HepG2 (cell line): ENCODE data around the gene MB21D2. TPM values are rescaled to one million over a fixed set of nuclear protein-coding genes. Genes with fewer than 3 reads are reported as not detected.

ENCODE experiments used
- ATAC-seq: fragments of 200-7000 bp; cut with Tn5 transposase; 3 replicates; pipeline ENCODE4 v1.9.1; 2020; ENCODE audit warnings: mild to moderate bottlenecking, moderate library complexity
- BruUV-seq: library from RNA; stranded (reverse); fragments of 400-500 nt; replicated peaks from 2 replicates; lab custom pipeline; 2021; lab: Mats Ljungman, UMichigan
- CTCF ChIA-PET: fragments of 300-600 bp; formaldehyde crosslinking; extraction: SDS; loops from one replicate; lab custom pipeline; 2021; ENCODE audit warnings: low total read pairs, inconsistent platforms, low intra/inter-chr PET ratio; lab: Yijun Ruan, JAX
- POLR2A ChIA-PET: fragments of 350-600 bp; sonication (Branson Sonifier 250); formaldehyde crosslinking; loops from one replicate; lab custom pipeline; 2020; ENCODE audit warnings: antibody characterized with exemption, inconsistent platforms; lab: Yijun Ruan, JAX
- DNase-seq: peaks from one replicate; pipeline ENCODE4 v3.0.0-alpha.2; 2015; ENCODE audit warnings: low spot score
- FAIRE-seq: peaks from 3 replicates; lab custom pipeline; 2011; peaks lifted over from hg19 to GRCh38; lab: Jason Lieb, UNC
- H2AFZ ChIP-seq: one replicate; pipeline ENCODE4 v1.6.1; 2011; ENCODE audit warnings: low read length, inconsistent platforms
- H3K27ac ChIP-seq: fragments of 300-600 bp; 3 replicates; pipeline ENCODE4 v1.8.0; 2011; ENCODE audit warnings: mixed run types, mild to moderate bottlenecking, mixed read lengths, low read length, inconsistent platforms; ENCODE audit not compliant: insufficient read depth; ENCODE audit errors: extremely low read length
- H3K27me3 ChIP-seq, 2 experiments: fragments of 200-600 bp in 1 of 2; 2 replicates in 1 of 2; 3 replicates in 1 of 2; pipeline versions ENCODE4 v1.6.0 to v1.8.0; 2011; ENCODE audit warnings: low read length in 2 of 2, mild to moderate bottlenecking in 2 of 2, moderate library complexity in 2 of 2, inconsistent platforms in 1 of 2; ENCODE audit not compliant: insufficient read depth in 2 of 2, control insufficient read depth in 1 of 2
- H3K36me3 ChIP-seq, 2 experiments: fragments of 200-600 bp in 1 of 2; replicated peaks in 1 of 2; 2 replicates in 1 of 2; 3 replicates in 1 of 2; pipeline versions ENCODE4 v1.5.1 to v1.8.0; 2011; ENCODE audit warnings: low read length in 2 of 2, inconsistent platforms in 1 of 2; ENCODE audit not compliant: insufficient read depth in 2 of 2, control insufficient read depth in 1 of 2
- H3K4me1 ChIP-seq: 2 replicates; pipeline ENCODE4 v1.5.1; 2012; ENCODE audit warnings: low read length, inconsistent platforms; ENCODE audit not compliant: insufficient read depth
- H3K4me2 ChIP-seq: 2 replicates; pipeline ENCODE4 v1.6.0; 2011; ENCODE audit warnings: low read depth, low read length, inconsistent platforms
- H3K4me3 ChIP-seq, 3 experiments: fragments of 200-600 bp in 1 of 3; sonication (generic), shearing (Covaris generic) in 1 of 3; replicated peaks in 1 of 3; 2 replicates each; pipeline ENCODE4 v1.5.1; 2011 to 2016; ENCODE audit warnings: low read length in 3 of 3, inconsistent platforms in 2 of 3, low read depth in 2 of 3, mild to moderate bottlenecking in 2 of 3, control low read depth in 1 of 3, mixed read lengths in 1 of 3; ENCODE audit not compliant: insufficient read depth in 1 of 3
- H3K79me2 ChIP-seq: one replicate; pipeline ENCODE4 v1.6.1; 2011; ENCODE audit warnings: low read length, inconsistent platforms; ENCODE audit not compliant: insufficient read depth
- H3K9ac ChIP-seq: 2 replicates; pipeline ENCODE4 v1.6.0; 2011; ENCODE audit warnings: mild to moderate bottlenecking, low read depth, low read length, inconsistent platforms; ENCODE audit not compliant: insufficient read depth
- H3K9me3 ChIP-seq: 2 replicates; pipeline ENCODE4 v1.5.1; 2012; ENCODE audit warnings: mild to moderate bottlenecking, low read length
- H4K20me1 ChIP-seq: 2 replicates; pipeline ENCODE4 v1.6.0; 2011; ENCODE audit warnings: inconsistent platforms, mild to moderate bottlenecking, low read length, moderate library complexity; ENCODE audit not compliant: insufficient read depth
- AKNA ChIP-seq: sonication (generic); formaldehyde crosslinking; IDR thresholded peaks from 2 replicates; pipeline ENCODE4 v1.4.0; 2020; ENCODE audit warnings: missing genetic modification reagents, borderline replicate concordance
- ATF2 ChIP-seq: sonication (generic); formaldehyde crosslinking; IDR thresholded peaks from 2 replicates; pipeline ENCODE4 v1.4.0; 2020; ENCODE audit warnings: missing genetic modification reagents
- CCDC6 ChIP-seq: sonication (generic); formaldehyde crosslinking; IDR thresholded peaks from 2 replicates; pipeline ENCODE4 v1.8.1; 2022; ENCODE audit warnings: mild to moderate bottlenecking, missing genetic modification reagents, moderate library complexity
- EZH2 ChIP-seq: conservative IDR thresholded peaks from 2 replicates; pipeline ENCODE4 v1.6.1; 2012; ENCODE audit warnings: mild to moderate bottlenecking, low read depth, low read length, moderate library complexity
- ZNF512B ChIP-seq: sonication (generic); formaldehyde crosslinking; IDR thresholded peaks from 2 replicates; pipeline ENCODE4 v1.5.1; 2020; ENCODE audit warnings: missing genetic modification reagents, mild to moderate bottlenecking, borderline replicate concordance
- ZNF546 ChIP-seq: sonication (generic); formaldehyde crosslinking; conservative IDR thresholded peaks from 2 replicates; pipeline ENCODE4 v1.8.1; 2023; ENCODE audit warnings: mild to moderate bottlenecking, missing genetic modification reagents
- ZNF883 ChIP-seq: sonication (generic); formaldehyde crosslinking; IDR thresholded peaks from 2 replicates; pipeline ENCODE4 v1.5.1; 2020; ENCODE audit warnings: mild to moderate bottlenecking, missing genetic modification reagents; ENCODE audit errors: not compliant biosample characterization
- ZZZ3 ChIP-seq: sonication (generic); formaldehyde crosslinking; IDR thresholded peaks from 2 replicates; pipeline ENCODE4 v1.4.0; 2020; ENCODE audit warnings: missing genetic modification reagents, mild to moderate bottlenecking, borderline replicate concordance
- WGBS: methylation state at CpG from one replicate; pipeline ENCODE4 v1.1.6; 2017; ENCODE audit warnings: low lambda C conversion rate; 5-methylcytosine and 5-hydroxymethylcytosine counted together
- in situ Hi-C: cut with HindIII; loops from 2 replicates; pipeline ENCODE4 v1.10.0; 2017; ENCODE audit warnings: low pct_unique_long_range_greater_than_20kb; ENCODE audit not compliant: extremely low pct_ligation_motif_present
- intact Hi-C: fragments of 100-400 bp; cut with micrococcal nuclease; formaldehyde crosslinking; loops from one replicate; pipeline ENCODE4 v1.10.0; 2022; ENCODE audit not compliant: unreplicated experiment
- polyA plus RNA-seq, 8 experiments: library from polyadenylated mRNA; depleted of rRNA in 3 of 8; stranded (reverse) in 7 of 8; unstranded in 1 of 8; fragments of >200 nt; fragmentation: Illumina TruSeq in 4 of 8; extraction: Trizol in 4 of 8; gene quantifications; 2 replicates each; pipeline versions ENCODE4 v1.2.1 to v1.2.3, GENCODE V29; 2011 to 2016; ENCODE audit warnings: low read depth in 4 of 8, missing spikeins in 1 of 8, mixed read lengths in 1 of 8; ENCODE audit not compliant: insufficient read depth in 1 of 8
- total RNA-seq, 5 experiments: library from RNA; depleted of rRNA; stranded (reverse); fragments of >200 nt; fragmentation: Illumina TruSeq; extraction: Trizol; gene quantifications; 2 replicates each; pipeline ENCODE4 v1.2.3, GENCODE V29; 2016; ENCODE audit warnings: low read depth in 1 of 5
- TF ChIP-seq, protein P1 (sequence below): sonication (generic); formaldehyde crosslinking; IDR thresholded peaks from 2 replicates; pipeline ENCODE4 v1.4.0; 2020; ENCODE audit warnings: mild to moderate bottlenecking, missing genetic modification reagents
- TF ChIP-seq, protein P2 (sequence below): sonication (generic); formaldehyde crosslinking; IDR thresholded peaks from 2 replicates; pipeline ENCODE4 v1.4.0; 2020; ENCODE audit warnings: mild to moderate bottlenecking, missing genetic modification reagents
- TF ChIP-seq, protein P3 (sequence below): IDR thresholded peaks from 2 replicates; pipeline ENCODE4 v1.6.1; 2012; ENCODE audit warnings: low read depth, low read length, improper control_type of control experiment

Gene MB21D2
- total and polyA plus RNA-seq, 2 of the 13 experiments (the other 11 are each of a cell fraction or from before 2014, with no cell fraction given), result 0.90 to 1.6 TPM

- intact Hi-C loops (no loop called here), in situ Hi-C loops (no loop called here)
- WGBS, result 64% methylated on average over 2 of the region's 2 CpGs
- Histone ChIP-seq H3K79me2 (no peaks in the 10 kb centered on the region), H3K9ac (no peak overlapping the region), H2AFZ (no peak overlapping the region), H3K4me3 (no peak overlapping the region), H4K20me1 (no peaks in the 10 kb centered on the region), H3K9me3 (no peaks in the 10 kb centered on the region), H3K36me3 (no peaks in the 10 kb centered on the region), H3K27ac (no peak overlapping the region), H3K27me3 (no peaks in the 10 kb centered on the region), H3K4me2 (no peak overlapping the region), H3K4me1 (no peaks in the 10 kb centered on the region)
- CTCF ChIA-PET, result no interaction called here
- DNase-seq (no peak), FAIRE-seq (no peak), ATAC-seq (no peak)
- BruUV-seq, result no TSS peak
- POLR2A ChIA-PET, result no interaction called here
- TF ChIP-seq ZNF512B (CRISPR knock-in tag) (no peak), ATF2 (CRISPR knock-in tag) (no peak), CCDC6 (CRISPR knock-in tag) (no peak), ZNF546 (CRISPR knock-in tag) (no peak), EZH2 (no peak), AKNA (CRISPR knock-in tag) (no peak), ZNF883 (CRISPR knock-in tag) (no peak), ZZZ3 (CRISPR knock-in tag) (no peak)
- TF ChIP-seq, protein P1, sequence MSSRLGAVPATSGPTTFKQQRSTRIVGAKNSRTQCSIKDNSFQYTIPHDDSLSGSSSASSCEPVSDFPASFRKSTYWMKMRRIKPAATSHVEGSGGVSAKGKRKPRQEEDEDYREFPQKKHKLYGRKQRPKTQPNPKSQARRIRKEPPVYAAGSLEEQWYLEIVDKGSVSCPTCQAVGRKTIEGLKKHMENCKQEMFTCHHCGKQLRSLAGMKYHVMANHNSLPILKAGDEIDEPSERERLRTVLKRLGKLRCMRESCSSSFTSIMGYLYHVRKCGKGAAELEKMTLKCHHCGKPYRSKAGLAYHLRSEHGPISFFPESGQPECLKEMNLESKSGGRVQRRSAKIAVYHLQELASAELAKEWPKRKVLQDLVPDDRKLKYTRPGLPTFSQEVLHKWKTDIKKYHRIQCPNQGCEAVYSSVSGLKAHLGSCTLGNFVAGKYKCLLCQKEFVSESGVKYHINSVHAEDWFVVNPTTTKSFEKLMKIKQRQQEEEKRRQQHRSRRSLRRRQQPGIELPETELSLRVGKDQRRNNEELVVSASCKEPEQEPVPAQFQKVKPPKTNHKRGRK (CRISPR knock-in tag), result no peak
- TF ChIP-seq, protein P2, sequence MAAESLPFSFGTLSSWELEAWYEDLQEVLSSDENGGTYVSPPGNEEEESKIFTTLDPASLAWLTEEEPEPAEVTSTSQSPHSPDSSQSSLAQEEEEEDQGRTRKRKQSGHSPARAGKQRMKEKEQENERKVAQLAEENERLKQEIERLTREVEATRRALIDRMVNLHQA (CRISPR knock-in tag), result no peak
- TF ChIP-seq, protein P3, sequence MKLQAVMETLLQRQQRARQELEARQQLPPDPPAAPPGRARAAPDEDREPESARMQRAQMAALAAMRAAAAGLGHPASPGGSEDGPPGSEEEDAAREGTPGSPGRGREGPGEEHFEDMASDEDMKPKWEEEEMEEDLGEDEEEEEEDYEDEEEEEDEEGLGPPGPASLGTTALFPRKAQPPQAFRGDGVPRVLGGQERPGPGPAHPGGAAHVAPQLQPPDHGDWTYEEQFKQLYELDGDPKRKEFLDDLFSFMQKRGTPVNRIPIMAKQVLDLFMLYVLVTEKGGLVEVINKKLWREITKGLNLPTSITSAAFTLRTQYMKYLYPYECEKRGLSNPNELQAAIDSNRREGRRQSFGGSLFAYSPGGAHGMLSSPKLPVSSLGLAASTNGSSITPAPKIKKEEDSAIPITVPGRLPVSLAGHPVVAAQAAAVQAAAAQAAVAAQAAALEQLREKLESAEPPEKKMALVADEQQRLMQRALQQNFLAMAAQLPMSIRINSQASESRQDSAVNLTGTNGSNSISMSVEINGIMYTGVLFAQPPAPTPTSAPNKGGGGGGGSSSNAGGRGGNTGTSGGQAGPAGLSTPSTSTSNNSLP, result no peak
Measured at GRCh38 chr3:192843119-192843518, 74.5 kb downstream of the MB21D2 start.
